Immature natural killer cell (primary cell): ENCODE measurements around the gene MTHFD1L. TPM values are rescaled to one million over a fixed set of nuclear protein-coding genes. Genes with fewer than 3 reads are reported as not detected.

Experiments used
- DNase-seq, 3 donors: peaks; one replicate each; pipeline ENCODE4 v3.0.0; 2022; ENCODE audit warnings: mixed read lengths in 1 of 3
- H3K27ac Mint-ChIP-seq, 6 donors: one replicate each; pipeline ENCODE4 v1.8.0; 2020; ENCODE audit warnings: mixed read lengths in 6 of 6, mild to moderate bottlenecking in 5 of 6, inconsistent platforms in 4 of 6, moderate library complexity in 3 of 6
- H3K27me3 Mint-ChIP-seq, 3 donors: one replicate each; pipeline ENCODE4 v1.8.0; 2020 to 2021; ENCODE audit warnings: low read depth in 3 of 3, mild to moderate bottlenecking in 3 of 3, mixed read lengths in 3 of 3, moderate library complexity in 3 of 3, inconsistent platforms in 1 of 3
- H3K36me3 Mint-ChIP-seq, 3 donors: one replicate each; pipeline ENCODE4 v1.8.0; 2020; ENCODE audit warnings: mixed read lengths in 3 of 3, inconsistent platforms in 2 of 3, mild to moderate bottlenecking in 2 of 3
- H3K4me1 Mint-ChIP-seq, 2 donors: one replicate each; pipeline ENCODE4 v1.8.0; 2020; ENCODE audit warnings: inconsistent platforms in 2 of 2, mild to moderate bottlenecking in 2 of 2, mixed read lengths in 2 of 2, moderate library complexity in 1 of 2
- H3K4me3 Mint-ChIP-seq, 5 donors: one replicate each; pipeline ENCODE4 v1.8.0; 2020; ENCODE audit warnings: mild to moderate bottlenecking in 5 of 5, mixed read lengths in 5 of 5, inconsistent platforms in 3 of 5, moderate library complexity in 3 of 5
- H3K9me3 Mint-ChIP-seq, 6 donors: one replicate each; pipeline ENCODE4 v1.8.0; 2020; ENCODE audit warnings: mild to moderate bottlenecking in 6 of 6, mixed read lengths in 6 of 6, inconsistent platforms in 4 of 6, moderate library complexity in 3 of 6
- polyA plus RNA-seq, 3 donors: library from polyadenylated mRNA; unstranded; fragments of 300-500 nt; fragmentation: Illumina TruSeq; gene quantifications; one replicate each; pipeline ENCODE4 v1.2.3, GENCODE V29; 2021

Gene MTHFD1L
- polyA plus RNA-seq, 3 donors from 2014 or later = 0.79 to 1.8 (median 1.6) TPM

- no peak for DNase-seq
- H3K4me1 Mint-ChIP-seq = no peaks in the 10 kb centered on the region
- no peaks in the 10 kb centered on the region for H3K27me3 Mint-ChIP-seq
- H3K4me3 Mint-ChIP-seq = no peak overlapping the region
- no peaks in the 10 kb centered on the region for H3K9me3 Mint-ChIP-seq
- no peaks in the 10 kb centered on the region for H3K36me3 Mint-ChIP-seq
- H3K27ac Mint-ChIP-seq = no peak overlapping the region
Measured at GRCh38 chr6:150940941-150941340, 75.4 kb downstream of the MTHFD1L start.

- H3K9me3 Mint-ChIP-seq = no peaks in the 10 kb centered on the region
- DNase-seq = no peak
- no peaks in the 10 kb centered on the region for H3K27me3 Mint-ChIP-seq
- no peak overlapping the region for H3K27ac Mint-ChIP-seq
- H3K4me1 Mint-ChIP-seq = no peaks in the 10 kb centered on the region
- no peak overlapping the region for H3K4me3 Mint-ChIP-seq
- peaks cover 0 to 15% (median 8%) of the 10 kb centered on the region in 3 donors for H3K36me3 Mint-ChIP-seq
Measured at GRCh38 chr6:150949526-150949925, 84.0 kb downstream of the MTHFD1L start.

DNA sequence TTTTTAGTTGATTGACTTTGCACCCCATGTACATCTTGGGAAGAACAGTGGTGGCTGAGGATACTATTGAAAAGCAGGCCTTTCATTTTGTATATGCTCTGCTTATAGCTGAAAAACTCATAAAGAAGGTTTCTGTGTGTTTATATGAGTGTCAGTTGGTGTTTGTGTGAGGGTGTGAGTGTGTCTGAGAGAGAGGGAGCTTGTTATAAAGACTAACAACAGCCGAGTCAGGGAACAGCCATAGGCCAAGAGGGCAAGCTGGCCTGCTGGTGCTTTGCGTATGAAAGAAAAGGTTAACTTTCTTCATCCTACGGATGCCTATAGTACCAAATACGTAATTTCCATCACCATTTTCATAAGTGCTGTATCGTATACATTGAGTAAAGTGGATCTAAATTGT is 88.3 kb downstream of the MTHFD1L start:
- Mint-ChIP-seq H3K9me3 (no peaks in the 10 kb centered on the region), H3K27ac (no peak overlapping the region), H3K27me3 (no peaks in the 10 kb centered on the region), H3K4me1 (no peaks in the 10 kb centered on the region), H3K4me3 (no peak overlapping the region), H3K36me3 (peaks cover 0 to 15% (median 13%) of the 10 kb centered on the region in 3 donors)
- no peak for DNase-seq

GRCh38 chr6:150959166-150959565 is 93.7 kb downstream of the MTHFD1L start:
- Mint-ChIP-seq H3K36me3 (peaks cover 0 to 5% (median 0%) of the 10 kb centered on the region in 3 donors), H3K4me3 (no peak overlapping the region), H3K9me3 (no peaks in the 10 kb centered on the region), H3K4me1 (no peaks in the 10 kb centered on the region), H3K27ac (no peak overlapping the region), H3K27me3 (no peaks in the 10 kb centered on the region)
- no peak for DNase-seq

- Mint-ChIP-seq H3K4me1 (no peaks in the 10 kb centered on the region), H3K27me3 (peaks cover 0 to 1% (median 0%) of the 10 kb centered on the region in 3 donors), H3K36me3 (peaks cover 0 to 5% (median 0%) of the 10 kb centered on the region in 3 donors), H3K9me3 (no peaks in the 10 kb centered on the region), H3K27ac (no peak overlapping the region), H3K4me3 (no peak overlapping the region)
- no peak for DNase-seq
Measured at GRCh38 chr6:150962436-150962835, 96.9 kb downstream of the MTHFD1L start.

GRCh38 chr6:150964765-150965164 is 99.3 kb downstream of the MTHFD1L start:
- Mint-ChIP-seq H3K4me3 (no peak overlapping the region), H3K27me3 (peaks cover 0 to 3% (median 0%) of the 10 kb centered on the region in 3 donors), H3K9me3 (no peaks in the 10 kb centered on the region), H3K4me1 (no peaks in the 10 kb centered on the region), H3K27ac (no peak overlapping the region), H3K36me3 (peaks cover 0 to 5% (median 0%) of the 10 kb centered on the region in 3 donors)
- DNase-seq = no peak

DNA sequence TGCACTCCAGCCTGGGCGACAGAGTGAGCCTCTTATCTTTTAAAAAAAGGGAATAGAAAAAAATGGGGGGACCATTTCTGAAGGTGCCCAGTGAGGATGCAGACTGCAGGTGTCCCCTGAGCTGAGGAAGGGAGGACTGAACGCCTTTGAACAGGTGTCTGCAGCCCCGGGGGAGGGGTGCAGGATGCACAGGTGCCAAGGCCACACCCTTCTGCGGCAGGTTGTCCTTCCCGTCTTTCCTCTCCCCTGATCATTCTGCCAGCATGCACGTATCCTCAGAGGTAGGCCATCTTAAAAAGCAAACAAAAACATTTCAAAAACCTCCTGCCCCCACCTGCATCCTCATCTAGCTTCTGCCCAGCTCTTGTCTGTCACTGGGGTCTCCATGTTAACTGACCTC is 101.3 kb downstream of the MTHFD1L start:
- DNase-seq = no peak
- H3K4me3 Mint-ChIP-seq = no peak overlapping the region
- H3K27ac Mint-ChIP-seq = no peak overlapping the region
- peaks cover 0 to 3% (median 0%) of the 10 kb centered on the region in 3 donors for H3K27me3 Mint-ChIP-seq
- H3K4me1 Mint-ChIP-seq = no peaks in the 10 kb centered on the region
- H3K36me3 Mint-ChIP-seq = peaks cover 0 to 5% (median 3%) of the 10 kb centered on the region in 3 donors
- H3K9me3 Mint-ChIP-seq = no peaks in the 10 kb centered on the region

GRCh38 chr6:150967381-150967780 is 101.9 kb downstream of the MTHFD1L start:
- no peak for DNase-seq
- no peaks in the 10 kb centered on the region for H3K9me3 Mint-ChIP-seq
- no peaks in the 10 kb centered on the region for H3K4me1 Mint-ChIP-seq
- no peak overlapping the region for H3K27ac Mint-ChIP-seq
- no peak overlapping the region for H3K4me3 Mint-ChIP-seq
- H3K27me3 Mint-ChIP-seq = peaks cover 0 to 3% (median 0%) of the 10 kb centered on the region in 3 donors
- peaks cover 0 to 5% (median 3%) of the 10 kb centered on the region in 3 donors for H3K36me3 Mint-ChIP-seq

GRCh38 chr6:150967910-150968309 is 102.4 kb downstream of the MTHFD1L start:
- Mint-ChIP-seq H3K27ac (peak overlapping the region in 1 of 6 donors; percentile 20), H3K27me3 (peaks cover 0 to 3% (median 0%) of the 10 kb centered on the region in 3 donors), H3K36me3 (peaks cover 0 to 7% (median 5%) of the 10 kb centered on the region in 3 donors), H3K9me3 (no peaks in the 10 kb centered on the region), H3K4me1 (no peaks in the 10 kb centered on the region), H3K4me3 (no peak overlapping the region)
- no peak for DNase-seq

GRCh38 chr6:150969901-150970300 is 104.4 kb downstream of the MTHFD1L start:
- no peak overlapping the region for H3K4me3 Mint-ChIP-seq
- peaks cover 0 to 7% (median 5%) of the 10 kb centered on the region in 3 donors for H3K36me3 Mint-ChIP-seq
- no peaks in the 10 kb centered on the region for H3K9me3 Mint-ChIP-seq
- no peaks in the 10 kb centered on the region for H3K4me1 Mint-ChIP-seq
- H3K27ac Mint-ChIP-seq = no peak overlapping the region
- no peak for DNase-seq
- H3K27me3 Mint-ChIP-seq = peaks cover 0 to 3% (median 0%) of the 10 kb centered on the region in 3 donors

- peaks cover 0 to 7% (median 0%) of the 10 kb centered on the region in 3 donors for H3K36me3 Mint-ChIP-seq
- no peak for DNase-seq
- H3K27ac Mint-ChIP-seq = no peak overlapping the region
- H3K9me3 Mint-ChIP-seq = no peaks in the 10 kb centered on the region
- no peaks in the 10 kb centered on the region for H3K4me1 Mint-ChIP-seq
- no peak overlapping the region for H3K4me3 Mint-ChIP-seq
- peaks cover 0 to 3% (median 0%) of the 10 kb centered on the region in 3 donors for H3K27me3 Mint-ChIP-seq
Measured at GRCh38 chr6:150971219-150971618, 105.7 kb downstream of the MTHFD1L start.

GRCh38 chr6:150975136-150975535 is 109.6 kb downstream of the MTHFD1L start:
- no peak overlapping the region for H3K27ac Mint-ChIP-seq
- H3K9me3 Mint-ChIP-seq = no peaks in the 10 kb centered on the region
- peaks cover 0 to 1% (median 0%) of the 10 kb centered on the region in 3 donors for H3K27me3 Mint-ChIP-seq
- DNase-seq = no peak
- peaks cover 0 to 5% (median 0%) of the 10 kb centered on the region in 3 donors for H3K36me3 Mint-ChIP-seq
- no peak overlapping the region for H3K4me3 Mint-ChIP-seq
- no peaks in the 10 kb centered on the region for H3K4me1 Mint-ChIP-seq

GRCh38 chr6:150977281-150977680 is 111.8 kb downstream of the MTHFD1L start:
- Mint-ChIP-seq H3K27me3 (peaks cover 0 to 2% (median 0%) of the 10 kb centered on the region in 3 donors), H3K4me1 (no peaks in the 10 kb centered on the region), H3K4me3 (no peak overlapping the region), H3K36me3 (peaks cover 0 to 5% (median 0%) of the 10 kb centered on the region in 3 donors), H3K27ac (no peak overlapping the region), H3K9me3 (no peaks in the 10 kb centered on the region)
- no peak for DNase-seq

DNA sequence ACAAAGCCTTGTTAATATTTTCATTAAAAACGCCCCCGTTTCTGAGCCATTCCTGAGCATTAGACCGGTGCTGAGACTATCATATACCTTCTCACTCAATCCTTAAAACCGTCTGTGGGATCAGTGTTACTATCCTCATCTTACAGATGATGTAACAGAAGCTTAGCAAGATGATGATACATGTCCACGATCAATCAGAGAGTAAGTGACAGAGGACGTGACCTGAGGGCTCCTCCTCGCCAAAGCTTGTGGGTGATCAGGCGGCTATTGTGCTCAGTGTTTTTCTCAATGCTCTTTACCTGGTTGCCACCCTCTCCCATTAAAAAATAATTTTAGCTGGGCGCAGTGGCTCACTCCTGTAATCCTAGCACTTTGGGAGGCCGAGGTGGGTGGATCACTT is 113.1 kb downstream of the MTHFD1L start:
- DNase-seq = no peak
- Mint-ChIP-seq H3K4me1 (no peaks in the 10 kb centered on the region), H3K36me3 (no peaks in the 10 kb centered on the region), H3K27me3 (peaks cover 0 to 2% (median 0%) of the 10 kb centered on the region in 3 donors), H3K4me3 (no peak overlapping the region), H3K9me3 (no peaks in the 10 kb centered on the region), H3K27ac (no peak overlapping the region)

GRCh38 chr6:150979826-150980350 is 114.4 kb downstream of the MTHFD1L start:
- no peak for DNase-seq
- Mint-ChIP-seq H3K4me3 (no peak overlapping the region), H3K4me1 (no peaks in the 10 kb centered on the region), H3K36me3 (no peaks in the 10 kb centered on the region), H3K27ac (no peak overlapping the region), H3K27me3 (peaks cover 0 to 2% (median 0%) of the 10 kb centered on the region in 3 donors), H3K9me3 (no peaks in the 10 kb centered on the region)
